IMR-90 (cell line): ENCODE data around the gene SLC36A2. TPM values are rescaled to one million over a fixed set of nuclear protein-coding genes. Genes with fewer than 3 reads are reported as not detected.

Source experiments
- ATAC-seq: fragments of 200-7000 bp; cut with Tn5 transposase; 2 replicates; pipeline ENCODE4 v1.9.1; 2020; ENCODE audit warnings: low read depth, mild to moderate bottlenecking, moderate library complexity
- BruUV-seq: library from RNA; stranded (reverse); fragments of 400-500 nt; replicated peaks from 2 replicates; lab custom pipeline; 2021; lab: Mats Ljungman, UMichigan
- CTCF ChIA-PET: fragments of 300-600 bp; formaldehyde crosslinking; extraction: SDS; loops from one replicate; lab custom pipeline; 2021; ENCODE audit warnings: antibody characterized with exemption; lab: Yijun Ruan, JAX
- POLR2A ChIA-PET: fragments of 300-600 bp; sonication (Branson Sonifier 250); formaldehyde crosslinking; loops from one replicate; lab custom pipeline; 2022; ENCODE audit warnings: antibody characterized with exemption; ENCODE audit not compliant: unreplicated experiment; lab: Charles Lee
- DNase-seq: peaks from one replicate; pipeline ENCODE4 v3.0.0; 2013
- H2AFZ ChIP-seq: replicated peaks from 2 replicates; pipeline ENCODE3; 2013; ENCODE audit warnings: low read length, mild to moderate bottlenecking; ENCODE audit not compliant: poor library complexity
- H2AK5ac ChIP-seq: 2 replicates; pipeline ENCODE4 v1.6.1; 2013; ENCODE audit warnings: low read depth, low read length, inconsistent platforms
- H2AK9ac ChIP-seq: replicated peaks from 2 replicates; pipeline ENCODE3; 2013; ENCODE audit warnings: mild to moderate bottlenecking, low read depth, low read length, moderate library complexity; ENCODE audit not compliant: poor library complexity
- H2BK120ac ChIP-seq: 2 replicates; pipeline ENCODE4 v1.6.1; 2013; ENCODE audit warnings: low read depth, low read length, inconsistent platforms
- H2BK15ac ChIP-seq: 3 replicates; pipeline ENCODE4 v1.6.1; 2013; ENCODE audit warnings: low read depth, low read length, inconsistent platforms
- H2BK20ac ChIP-seq: 2 replicates; pipeline ENCODE4 v1.6.1; 2013; ENCODE audit warnings: low read depth, mild to moderate bottlenecking, inconsistent platforms, low read length, moderate library complexity
- H2BK5ac ChIP-seq: 2 replicates; pipeline ENCODE4 v1.6.1; 2013; ENCODE audit warnings: mild to moderate bottlenecking, low read depth, low read length, inconsistent platforms; ENCODE audit not compliant: poor library complexity, severe bottlenecking
- H3K14ac ChIP-seq: replicated peaks from 2 replicates; pipeline ENCODE4 v1.6.1; 2013; ENCODE audit warnings: low read depth, low read length, inconsistent platforms
- H3K18ac ChIP-seq: 2 replicates; pipeline ENCODE4 v1.6.1; 2013; ENCODE audit warnings: low read depth, low read length, control low read depth
- H3K23ac ChIP-seq: 2 replicates; pipeline ENCODE4 v1.6.1; 2013; ENCODE audit warnings: low read depth, low read length, inconsistent platforms
- H3K27ac ChIP-seq: 2 replicates; pipeline ENCODE4 v1.5.1; 2013; ENCODE audit warnings: mild to moderate bottlenecking, control low read depth, low read length; ENCODE audit not compliant: insufficient read depth
- H3K27me3 ChIP-seq: 2 replicates; pipeline ENCODE4 v1.6.1; 2013; ENCODE audit warnings: low read length; ENCODE audit not compliant: control insufficient read depth, insufficient read depth
- H3K36me3 ChIP-seq: 2 replicates; pipeline ENCODE4 v1.6.1; 2013; ENCODE audit warnings: low read length, mixed read lengths; ENCODE audit not compliant: control insufficient read depth, insufficient read depth
- H3K4ac ChIP-seq: 2 replicates; pipeline ENCODE4 v1.6.1; 2013; ENCODE audit warnings: low read depth, low read length, inconsistent platforms
- H3K4me1 ChIP-seq: 2 replicates; pipeline ENCODE4 v1.6.1; 2013; ENCODE audit warnings: low read length, mixed read lengths; ENCODE audit not compliant: control insufficient read depth, insufficient read depth
- H3K4me2 ChIP-seq: 2 replicates; pipeline ENCODE4 v1.6.1; 2013; ENCODE audit warnings: low read depth, mild to moderate bottlenecking, control low read depth, low read length, moderate library complexity
- H3K4me3 ChIP-seq: 2 replicates; pipeline ENCODE4 v1.5.1; 2013; ENCODE audit warnings: low read depth, mild to moderate bottlenecking, control low read depth, low read length, moderate library complexity; ENCODE audit not compliant: insufficient read depth
- H3K56ac ChIP-seq: 2 replicates; pipeline ENCODE4 v1.6.1; 2013; ENCODE audit warnings: low read length, inconsistent platforms; ENCODE audit not compliant: insufficient read depth; ENCODE audit errors: extremely low read depth
- H3K79me1 ChIP-seq, 2 experiments: 2 replicates each; pipeline ENCODE4 v1.6.1; 2013; ENCODE audit warnings: low read length in 2 of 2, inconsistent platforms in 1 of 2, low read depth in 1 of 2
- H3K9ac ChIP-seq: 2 replicates; pipeline ENCODE4 v1.6.1; 2013; ENCODE audit warnings: low read depth, low read length, control low read depth
- H3K9me1 ChIP-seq: 2 replicates; pipeline ENCODE4 v1.6.1; 2013; ENCODE audit warnings: low read length, inconsistent platforms; ENCODE audit not compliant: insufficient read depth
- H3K9me3 ChIP-seq: 2 replicates; pipeline ENCODE4 v1.6.1; 2013; ENCODE audit warnings: low read length; ENCODE audit not compliant: control insufficient read depth, insufficient read depth
- H4K20me1 ChIP-seq: 2 replicates; pipeline ENCODE4 v1.6.1; 2013; ENCODE audit warnings: low read length, inconsistent platforms; ENCODE audit not compliant: insufficient read depth
- H4K5ac ChIP-seq: 2 replicates; pipeline ENCODE4 v1.6.1; 2013; ENCODE audit warnings: mild to moderate bottlenecking, low read depth, low read length, control low read depth
- H4K8ac ChIP-seq, 2 experiments: 2 replicates each; pipeline ENCODE4 v1.6.1; 2013; ENCODE audit warnings: low read depth in 2 of 2, low read length in 2 of 2, control low read depth in 1 of 2, inconsistent platforms in 1 of 2
- H4K91ac ChIP-seq: 2 replicates; pipeline ENCODE4 v1.6.1; 2013; ENCODE audit warnings: low read depth, low read length, inconsistent platforms; ENCODE audit not compliant: insufficient read depth
- BHLHE40 ChIP-seq: fragments of 150-350 bp; IDR thresholded peaks from 2 replicates; pipeline ENCODE4 v1.6.1; 2016; ENCODE audit warnings: mild to moderate bottlenecking, low read depth, low read length
- CEBPB ChIP-seq: IDR thresholded peaks from 2 replicates; pipeline ENCODE4 v1.6.1; 2012; ENCODE audit warnings: low read depth, low read length, improper control_type of control experiment
- CHD1 ChIP-seq: IDR thresholded peaks from 2 replicates; pipeline ENCODE4 v1.6.1; 2012; ENCODE audit warnings: low read depth, low read length, improper control_type of control experiment
- ELK1 ChIP-seq: fragments of 150-350 bp; IDR thresholded peaks from 2 replicates; pipeline ENCODE4 v1.6.1; 2016; ENCODE audit warnings: low read depth, mild to moderate bottlenecking, low read length, moderate library complexity, borderline replicate concordance
- FOS ChIP-seq: fragments of 150-350 bp; IDR thresholded peaks from 2 replicates; pipeline ENCODE4 v1.6.1; 2016; ENCODE audit warnings: low read depth, low read length
- MAFK ChIP-seq: IDR thresholded peaks from 2 replicates; pipeline ENCODE4 v1.6.1; 2012; ENCODE audit warnings: low read depth, low read length, improper control_type of control experiment
- MAZ ChIP-seq: IDR thresholded peaks from 2 replicates; pipeline ENCODE4 v1.6.1; 2012; ENCODE audit warnings: low read depth, mild to moderate bottlenecking, low read length, improper control_type of control experiment, moderate library complexity, borderline replicate concordance
- MXI1 ChIP-seq: IDR thresholded peaks from 2 replicates; pipeline ENCODE4 v1.6.1; 2012; ENCODE audit warnings: low read depth, mild to moderate bottlenecking, low read length, moderate library complexity, borderline replicate concordance
- NFE2L2 ChIP-seq: fragments of 150-350 bp; IDR thresholded peaks from 2 replicates; pipeline ENCODE4 v1.6.1; 2016; ENCODE audit warnings: low read depth, mild to moderate bottlenecking, low read length
- POLR2A ChIP-seq: IDR thresholded peaks from 2 replicates; pipeline ENCODE4 v1.6.1; 2012; ENCODE audit warnings: mild to moderate bottlenecking, low read depth, low read length
- RAD21 ChIP-seq: IDR thresholded peaks from 2 replicates; pipeline ENCODE4 v1.6.1; 2012; ENCODE audit warnings: low read length, improper control_type of control experiment
- RFX5 ChIP-seq: IDR thresholded peaks from 2 replicates; pipeline ENCODE4 v1.8.0; 2012; ENCODE audit warnings: low read depth, mild to moderate bottlenecking, low read length, moderate library complexity
- SMC3 ChIP-seq: fragments of 150-350 bp; IDR thresholded peaks from 2 replicates; pipeline ENCODE4 v1.6.1; 2016; ENCODE audit warnings: low read depth, mild to moderate bottlenecking, antibody characterized with exemption, low read length, moderate library complexity
- USF2 ChIP-seq: fragments of 150-350 bp; IDR thresholded peaks from 2 replicates; pipeline ENCODE4 v1.6.1; 2017; ENCODE audit warnings: mild to moderate bottlenecking, antibody characterized with exemption, low read length, low read depth
- WGBS, 2 experiments: methylation state at CpG; one replicate each; pipeline versions ENCODE4 v1.1.5 to v1.1.7; 2013; ENCODE audit warnings: missing lambda C conversion rate in 2 of 2; ENCODE audit not compliant: insufficient read length in 1 of 2; ENCODE audit errors: extremely low coverage in 2 of 2; 5-methylcytosine and 5-hydroxymethylcytosine counted together
- dilution Hi-C: fragments of 300-500 bp; cut with HindIII; formaldehyde crosslinking; loops from one replicate; pipeline ENCODE4 v1.14.3; 2018; ENCODE audit warnings: low sequenced_read_pairs; ENCODE audit not compliant: unreplicated experiment
- in situ Hi-C: fragments of 300-500 bp; cut with MboI; formaldehyde crosslinking; loops from 3 replicates; pipeline ENCODE4 v1.14.3; 2019; ENCODE audit warnings: low sequenced_read_pairs, inconsistent platforms, mixed read lengths
- intact Hi-C: fragments of 100-400 bp; cut with micrococcal nuclease; formaldehyde crosslinking; loops from 2 replicates; pipeline ENCODE4 v1.10.0; 2022
- polyA plus RNA-seq, 3 experiments: library from polyadenylated mRNA; depleted of rRNA; stranded (reverse); fragments of >200 nt; gene quantifications; 2 replicates each; pipeline ENCODE4 v1.2.3, GENCODE V29; 2012; ENCODE audit warnings: low replicate concordance in 1 of 3
- total RNA-seq: library from RNA; depleted of rRNA; stranded (reverse); fragments of >200 nt; gene quantifications from 2 replicates; pipeline ENCODE4 v1.2.3, GENCODE V29; 2012
- TF ChIP-seq, protein P1 (sequence below): conservative IDR thresholded peaks from 2 replicates; pipeline ENCODE4 v1.5.1; 2012; ENCODE audit warnings: mild to moderate bottlenecking, low read depth, low read length, improper control_type of control experiment

SLC36A2 gene
- total and polyA plus RNA-seq, 2 of the 4 experiments (the other 2 are of a cell fraction): not detected

DNA sequence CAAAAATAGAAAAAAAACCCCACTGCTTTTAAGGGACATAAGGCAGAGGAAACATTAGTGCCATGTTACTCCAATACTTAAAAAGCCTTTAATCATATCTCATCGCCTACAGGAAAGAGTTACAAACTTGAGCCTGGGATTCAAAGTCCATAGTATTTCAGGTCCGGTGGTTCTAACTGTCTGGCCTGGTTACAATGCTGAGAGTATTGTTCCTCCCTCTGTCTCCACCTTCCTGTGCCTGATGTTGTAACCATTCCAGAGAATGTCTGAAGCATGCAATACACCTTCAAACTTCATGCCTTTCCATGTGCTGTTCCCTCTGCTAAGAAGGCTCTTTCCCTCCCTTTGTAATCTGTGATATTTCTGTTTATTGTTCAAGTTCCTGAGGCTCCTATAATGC lies 41.6 kb upstream of the SLC36A2 start:
- H3K4me3 ChIP-seq: no peak overlapping the region
- ATAC-seq (no peak), DNase-seq (no peak)
- H4K20me1 ChIP-seq: no peaks in the 10 kb centered on the region
- no peak overlapping the region for H3K27ac ChIP-seq
- no peak overlapping the region for H3K23ac ChIP-seq
- no peaks in the 10 kb centered on the region for H3K36me3 ChIP-seq
- no peak overlapping the region for H3K14ac ChIP-seq
- H2BK5ac ChIP-seq: no peak overlapping the region
- H3K79me1 ChIP-seq: no peaks in the 10 kb centered on the region
- BruUV-seq: no TSS peak
- H3K4me1 ChIP-seq: no peaks in the 10 kb centered on the region
- H3K4me2 ChIP-seq: no peak overlapping the region
- H2BK15ac ChIP-seq: no peak overlapping the region
- no peak overlapping the region for H3K4ac ChIP-seq
- H3K27me3 ChIP-seq: no peaks in the 10 kb centered on the region; the same call in 1 of the 2 replicates
- no peak overlapping the region for H3K18ac ChIP-seq
- ChIA-PET CTCF (no interaction called here), POLR2A (no interaction called here)
- no peak overlapping the region for H2AK9ac ChIP-seq
- H2AFZ ChIP-seq: no peak overlapping the region
- H2BK20ac ChIP-seq: no peak overlapping the region
- no peak overlapping the region for H2BK120ac ChIP-seq
- H4K5ac ChIP-seq: no peak overlapping the region
- dilution Hi-C loops: no loop called here
- no peaks in the 10 kb centered on the region for H3K9me1 ChIP-seq
- H3K9me3 ChIP-seq: no peaks in the 10 kb centered on the region
- no peak overlapping the region for H4K91ac ChIP-seq
- no peak overlapping the region for H4K8ac ChIP-seq
- TF ChIP-seq MAZ (no peak), POLR2A (no peak), CHD1 (no peak), SMC3 (no peak), USF2 (no peak), NFE2L2 (no peak), FOS (no peak), ELK1 (no peak), BHLHE40 (no peak), RAD21 (no peak), MXI1 (no peak), MAFK (no peak), CEBPB (no peak), RFX5 (no peak)
- TF ChIP-seq, protein P1, sequence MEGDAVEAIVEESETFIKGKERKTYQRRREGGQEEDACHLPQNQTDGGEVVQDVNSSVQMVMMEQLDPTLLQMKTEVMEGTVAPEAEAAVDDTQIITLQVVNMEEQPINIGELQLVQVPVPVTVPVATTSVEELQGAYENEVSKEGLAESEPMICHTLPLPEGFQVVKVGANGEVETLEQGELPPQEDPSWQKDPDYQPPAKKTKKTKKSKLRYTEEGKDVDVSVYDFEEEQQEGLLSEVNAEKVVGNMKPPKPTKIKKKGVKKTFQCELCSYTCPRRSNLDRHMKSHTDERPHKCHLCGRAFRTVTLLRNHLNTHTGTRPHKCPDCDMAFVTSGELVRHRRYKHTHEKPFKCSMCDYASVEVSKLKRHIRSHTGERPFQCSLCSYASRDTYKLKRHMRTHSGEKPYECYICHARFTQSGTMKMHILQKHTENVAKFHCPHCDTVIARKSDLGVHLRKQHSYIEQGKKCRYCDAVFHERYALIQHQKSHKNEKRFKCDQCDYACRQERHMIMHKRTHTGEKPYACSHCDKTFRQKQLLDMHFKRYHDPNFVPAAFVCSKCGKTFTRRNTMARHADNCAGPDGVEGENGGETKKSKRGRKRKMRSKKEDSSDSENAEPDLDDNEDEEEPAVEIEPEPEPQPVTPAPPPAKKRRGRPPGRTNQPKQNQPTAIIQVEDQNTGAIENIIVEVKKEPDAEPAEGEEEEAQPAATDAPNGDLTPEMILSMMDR: no peak
- H3K56ac ChIP-seq: no peak overlapping the region
- H2AK5ac ChIP-seq: no peak overlapping the region
- no CpG with 5 or more reads among the region's 2 CpGs for WGBS, 2 experiments
- in situ Hi-C loops: no loop called here
- intact Hi-C loops: loop anchor here (5.0 kb wide), 1 partner anchor 108 kb away; no protein-coding TSS in a partner anchor
- H3K9ac ChIP-seq: no peak overlapping the region
